ENCODE measurements around the gene KPRP. TPM values are rescaled to one million over a fixed set of nuclear protein-coding genes. Genes with fewer than 3 reads are reported as not detected.

KPRP gene
- total and polyA plus RNA-seq, 11 donors = not detected

GRCh38 chr1:152760551-152761190 lies 2.8 kb downstream of the KPRP start:
- intact Hi-C loops (cut with DNase I) = no loop called here
- ATAC-seq (peak in 1 of 4 donors; percentile 18), DNase-seq (peak in 1 of 5 donors; percentile 46)
- Histone ChIP-seq H3K9me3 (no peaks in the 10 kb centered on the region), H3K4me3 (no peak overlapping the region), H3K4me1 (no peaks in the 10 kb centered on the region), H3K27ac (no peak overlapping the region), H3K36me3 (no peaks in the 10 kb centered on the region), H3K27me3 (peaks cover 0 to 4% (median 0%) of the 10 kb centered on the region in 9 donors)
- 87 to 92% (median 89%) methylated on average over 25 to 31 of the region's 31 CpGs for WGBS, 4 donors
- no peak for TF ChIP-seq CTCF (IDR thresholded peaks at IDR 0.05)
- TF ChIP-seq POLR2A (IDR thresholded peaks at IDR 0.05) = no peak

- ATAC-seq (no peak), DNase-seq (no peak)
- no peak overlapping the region for H3K27ac ChIP-seq
- H3K9me3 ChIP-seq = no peaks in the 10 kb centered on the region
- H3K4me1 ChIP-seq = no peaks in the 10 kb centered on the region
- H3K36me3 ChIP-seq = no peaks in the 10 kb centered on the region
- peaks cover 0 to 8% (median 0%) of the 10 kb centered on the region in 9 donors for H3K27me3 ChIP-seq
- H3K4me3 ChIP-seq = no peak overlapping the region
- intact Hi-C loops (cut with DNase I) = no loop called here
- TF ChIP-seq POLR2A (IDR thresholded peaks at IDR 0.05) (no peak), CTCF (IDR thresholded peaks at IDR 0.05) (no peak)
- 83 to 93% (median 83%) methylated on average over 3 of the region's 3 CpGs for WGBS, 4 donors
These were observed 3.9 kb downstream of the KPRP start for GRCh38 chr1:152761609-152762213.

GRCh38 chr1:152768847-152769533 lies 11.2 kb downstream of the KPRP start:
- Histone ChIP-seq H3K36me3 (no peaks in the 10 kb centered on the region), H3K4me3 (no peak overlapping the region), H3K27me3 (peaks cover 0 to 8% (median 0%) of the 10 kb centered on the region in 9 donors), H3K9me3 (no peaks in the 10 kb centered on the region), H3K27ac (no peak overlapping the region), H3K4me1 (no peaks in the 10 kb centered on the region)
- no peak for DNase-seq
- TF ChIP-seq CTCF (IDR thresholded peaks at IDR 0.05) = no peak
- TF ChIP-seq POLR2A (IDR thresholded peaks at IDR 0.05) = no peak
- 43 to 60% (median 44%) methylated on average over 8 of the region's 8 CpGs for WGBS, 4 donors
- ATAC-seq = peak in 1 of 4 donors; percentile 18
- intact Hi-C loops (cut with DNase I) = no loop called here

- no peaks in the 10 kb centered on the region for H3K9me3 ChIP-seq
- no peak for DNase-seq
- H3K27ac ChIP-seq = no peak overlapping the region
- no peaks in the 10 kb centered on the region for H3K4me1 ChIP-seq
- H3K36me3 ChIP-seq = no peaks in the 10 kb centered on the region
- TF ChIP-seq POLR2A (IDR thresholded peaks at IDR 0.05) (no peak), CTCF (IDR thresholded peaks at IDR 0.05) (no peak)
- no peak overlapping the region for H3K4me3 ChIP-seq
- intact Hi-C loops (cut with DNase I) = no loop called here
- peaks cover 0 to 8% (median 0%) of the 10 kb centered on the region in 9 donors for H3K27me3 ChIP-seq
- 55 to 70% (median 60%) methylated on average over 1 of the region's 1 CpG for whole genome bisulfite sequencing, 4 donors
- ATAC-seq = no peak
These were observed 12.6 kb downstream of the KPRP start for GRCh38 chr1:152770411-152770810.

Data from heart left ventricle (tissue), 16 donors.